ENCODE results near the gene TMEM202. TPM values are rescaled to one million over a fixed set of nuclear protein-coding genes. Genes with fewer than 3 reads are reported as not detected.
A peak's percentile ranks its signal among the peaks of the same experiment; 100 is the strongest.

Gene TMEM202
- total and polyA plus RNA-seq, 2 donors from 2014 or later = not detected

DNA sequence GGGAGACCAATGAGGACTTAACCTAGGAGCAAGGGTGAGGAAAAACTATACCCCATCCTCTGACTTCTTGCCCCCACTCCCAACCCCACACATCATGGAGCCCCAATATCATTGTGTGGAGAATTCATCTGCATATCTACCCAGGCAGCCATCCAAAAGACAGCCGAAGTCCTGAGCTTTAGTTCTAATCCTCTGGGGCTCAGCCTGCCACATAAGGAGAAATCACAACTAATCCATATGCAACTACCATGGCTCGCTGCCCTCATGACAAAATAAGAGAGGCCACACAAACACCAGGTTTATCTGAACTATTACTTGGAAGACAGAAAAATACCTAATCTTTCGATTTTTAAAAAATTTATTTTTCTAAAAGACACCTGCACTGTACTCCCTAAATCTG, 40.0 kb upstream of the TMEM202 start:
- Histone ChIP-seq H3K36me3 (ENCODE audit: control insufficient read depth in 2 of 3, insufficient read depth in 3 of 3, low read length in 3 of 3) (peaks cover 8 to 23% (median 20%) of the 10 kb centered on the region in 3 donors), H3K4me3 (ENCODE audit: low read length in 3 of 3) (no peak overlapping the region), H3K27ac (ENCODE audit: low read depth in 2 of 2, low read length in 2 of 2) (no peak overlapping the region), H3K4me1 (ENCODE audit: control insufficient read depth in 2 of 3, insufficient read depth in 2 of 3, low read depth in 1 of 3, low read length in 3 of 3) (peaks cover 0 to 4% (median 2%) of the 10 kb centered on the region in 3 donors), H3K9me3 (ENCODE audit: control insufficient read depth in 2 of 3, insufficient read depth in 1 of 3, low read length in 3 of 3) (no peaks in the 10 kb centered on the region), H3K9ac (ENCODE audit: low read length in 3 of 3) (no peak overlapping the region), H3K27me3 (ENCODE audit: control insufficient read depth, insufficient read depth, low read length) (no peaks in the 10 kb centered on the region)
- FAIRE-seq (no peak), DNase-seq (no peak)
- intact Hi-C loops (cut with DNase I) = no loop called here
- TF ChIP-seq, protein P1, sequence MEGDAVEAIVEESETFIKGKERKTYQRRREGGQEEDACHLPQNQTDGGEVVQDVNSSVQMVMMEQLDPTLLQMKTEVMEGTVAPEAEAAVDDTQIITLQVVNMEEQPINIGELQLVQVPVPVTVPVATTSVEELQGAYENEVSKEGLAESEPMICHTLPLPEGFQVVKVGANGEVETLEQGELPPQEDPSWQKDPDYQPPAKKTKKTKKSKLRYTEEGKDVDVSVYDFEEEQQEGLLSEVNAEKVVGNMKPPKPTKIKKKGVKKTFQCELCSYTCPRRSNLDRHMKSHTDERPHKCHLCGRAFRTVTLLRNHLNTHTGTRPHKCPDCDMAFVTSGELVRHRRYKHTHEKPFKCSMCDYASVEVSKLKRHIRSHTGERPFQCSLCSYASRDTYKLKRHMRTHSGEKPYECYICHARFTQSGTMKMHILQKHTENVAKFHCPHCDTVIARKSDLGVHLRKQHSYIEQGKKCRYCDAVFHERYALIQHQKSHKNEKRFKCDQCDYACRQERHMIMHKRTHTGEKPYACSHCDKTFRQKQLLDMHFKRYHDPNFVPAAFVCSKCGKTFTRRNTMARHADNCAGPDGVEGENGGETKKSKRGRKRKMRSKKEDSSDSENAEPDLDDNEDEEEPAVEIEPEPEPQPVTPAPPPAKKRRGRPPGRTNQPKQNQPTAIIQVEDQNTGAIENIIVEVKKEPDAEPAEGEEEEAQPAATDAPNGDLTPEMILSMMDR (IDR thresholded peaks at IDR 0.05; ENCODE audit: borderline replicate concordance, extremely low read depth, insufficient read depth) = no peak

DNA sequence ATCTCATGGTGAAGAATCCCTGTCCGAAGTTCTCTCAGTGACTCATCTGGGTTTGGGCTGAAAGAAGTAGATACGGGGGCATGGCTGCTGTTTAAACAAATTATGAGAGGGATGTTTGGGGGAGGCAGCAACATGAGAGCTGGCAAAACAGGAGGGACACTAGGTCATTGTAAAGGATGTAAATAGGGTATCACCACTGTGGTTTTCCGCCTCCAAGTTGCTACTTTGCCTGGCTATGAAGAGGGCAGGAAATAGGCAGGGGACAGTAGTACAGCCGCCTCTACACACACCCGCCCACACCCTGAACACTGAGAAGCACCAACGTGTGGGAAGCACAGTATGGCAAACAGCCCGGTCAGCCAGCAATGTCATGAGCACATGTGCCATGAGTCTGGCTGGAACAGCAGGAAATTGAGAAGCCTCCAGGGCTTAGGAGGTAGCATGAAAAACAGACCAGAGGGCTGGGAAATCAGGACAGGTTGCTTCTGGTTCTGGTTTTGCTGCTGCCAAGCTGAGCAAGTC, 39.4 kb upstream of the TMEM202 start:
- intact Hi-C loops (cut with DNase I) = no loop called here
- TF ChIP-seq, protein P1 (IDR thresholded peaks at IDR 0.05; ENCODE audit: borderline replicate concordance, extremely low read depth, insufficient read depth) = no peak
- H3K9ac ChIP-seq (ENCODE audit: low read length in 3 of 3) = no peak overlapping the region
- no peaks in the 10 kb centered on the region for H3K9me3 ChIP-seq (ENCODE audit: control insufficient read depth in 2 of 3, insufficient read depth in 1 of 3, low read length in 3 of 3)
- no peak for FAIRE-seq
- no peak overlapping the region for H3K4me3 ChIP-seq (ENCODE audit: low read length in 3 of 3)
- H3K27me3 ChIP-seq (ENCODE audit: control insufficient read depth, insufficient read depth, low read length) = no peaks in the 10 kb centered on the region
- H3K4me1 ChIP-seq (ENCODE audit: control insufficient read depth in 2 of 3, insufficient read depth in 2 of 3, low read depth in 1 of 3, low read length in 3 of 3) = peaks cover 0 to 4% (median 2%) of the 10 kb centered on the region in 3 donors
- peak in 4 of 5 donors; percentile 66 to 87 (median 68) for DNase-seq
- peak overlapping the region in 1 of 2 donors; percentile 45 for H3K27ac ChIP-seq (ENCODE audit: low read depth in 2 of 2, low read length in 2 of 2)
- H3K36me3 ChIP-seq (ENCODE audit: control insufficient read depth in 2 of 3, insufficient read depth in 3 of 3, low read length in 3 of 3) = peaks cover 8 to 17% (median 15%) of the 10 kb centered on the region in 3 donors

DNA sequence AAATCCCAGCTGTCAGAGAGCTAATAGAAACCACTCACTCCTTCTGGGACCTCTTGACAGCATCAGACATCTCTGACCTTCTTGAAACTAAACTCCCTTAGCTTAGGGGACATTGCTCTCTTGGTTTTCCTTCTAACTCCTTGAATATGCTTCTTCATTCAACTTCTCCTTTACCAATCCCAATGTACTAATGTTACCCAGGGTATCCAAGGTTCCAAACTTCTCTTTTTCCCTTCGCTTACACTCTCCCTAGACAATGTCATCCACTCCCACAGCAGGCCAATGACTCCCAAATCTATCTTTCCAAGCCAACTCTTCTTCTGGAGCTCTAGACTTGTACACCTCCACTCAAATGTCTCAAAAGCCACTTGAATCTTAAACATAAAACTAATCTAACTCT, 36.9 kb upstream of the TMEM202 start:
- no peak for FAIRE-seq
- no peak for DNase-seq
- Histone ChIP-seq H3K36me3 (ENCODE audit: control insufficient read depth in 2 of 3, insufficient read depth in 3 of 3, low read length in 3 of 3) (peaks cover under 1 to 3% (median 3%) of the 10 kb centered on the region in 3 donors), H3K4me1 (ENCODE audit: control insufficient read depth in 2 of 3, insufficient read depth in 2 of 3, low read depth in 1 of 3, low read length in 3 of 3) (peaks cover 0 to 4% (median 2%) of the 10 kb centered on the region in 3 donors), H3K9me3 (ENCODE audit: control insufficient read depth in 2 of 3, insufficient read depth in 1 of 3, low read length in 3 of 3) (no peaks in the 10 kb centered on the region), H3K27me3 (ENCODE audit: control insufficient read depth, insufficient read depth, low read length) (no peaks in the 10 kb centered on the region), H3K4me3 (ENCODE audit: low read length in 3 of 3) (no peak overlapping the region), H3K27ac (ENCODE audit: low read depth in 2 of 2, low read length in 2 of 2) (no peak overlapping the region), H3K9ac (ENCODE audit: low read length in 3 of 3) (no peak overlapping the region)
- TF ChIP-seq, protein P1 (IDR thresholded peaks at IDR 0.05; ENCODE audit: borderline replicate concordance, extremely low read depth, insufficient read depth) = no peak
- intact Hi-C loops (cut with DNase I) = no loop called here

DNA sequence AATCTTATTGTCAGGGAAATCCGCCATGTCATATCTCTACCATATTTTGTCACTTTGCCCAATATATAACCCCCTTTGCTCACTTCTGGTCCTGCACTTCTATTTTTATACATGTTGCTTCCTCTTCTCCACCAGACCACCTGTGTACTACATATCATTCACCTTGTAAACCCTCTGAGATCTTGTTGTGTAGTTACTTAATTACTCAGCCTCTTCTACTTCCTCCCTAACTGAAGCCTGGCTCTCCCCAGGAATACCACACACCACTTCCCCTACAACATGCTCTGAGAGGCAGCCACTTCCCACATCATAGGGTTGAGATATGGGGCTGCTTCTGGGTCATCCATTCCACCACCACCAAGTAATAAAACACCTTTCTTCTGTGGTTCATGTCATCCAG, 32.3 kb upstream of the TMEM202 start:
- H3K4me1 ChIP-seq (ENCODE audit: control insufficient read depth in 2 of 3, insufficient read depth in 2 of 3, low read depth in 1 of 3, low read length in 3 of 3) = peaks cover 0 to 16% (median 5%) of the 10 kb centered on the region in 3 donors
- no peak overlapping the region for H3K9ac ChIP-seq (ENCODE audit: low read length in 3 of 3)
- DNase-seq = no peak
- H3K9me3 ChIP-seq (ENCODE audit: control insufficient read depth in 2 of 3, insufficient read depth in 1 of 3, low read length in 3 of 3) = no peaks in the 10 kb centered on the region
- intact Hi-C loops (cut with DNase I) = no loop called here
- TF ChIP-seq, protein P1 (IDR thresholded peaks at IDR 0.05; ENCODE audit: borderline replicate concordance, extremely low read depth, insufficient read depth) = no peak
- no peaks in the 10 kb centered on the region for H3K27me3 ChIP-seq (ENCODE audit: control insufficient read depth, insufficient read depth, low read length)
- peaks cover 0 to 6% (median 3%) of the 10 kb centered on the region in 3 donors for H3K36me3 ChIP-seq (ENCODE audit: control insufficient read depth in 2 of 3, insufficient read depth in 3 of 3, low read length in 3 of 3)
- no peak overlapping the region for H3K27ac ChIP-seq (ENCODE audit: low read depth in 2 of 2, low read length in 2 of 2)
- FAIRE-seq = no peak
- H3K4me3 ChIP-seq (ENCODE audit: low read length in 3 of 3) = no peak overlapping the region

Data from kidney (tissue), 14 donors.